ENCODE data around the gene CACNA1E. TPM values are rescaled to one million over a fixed set of nuclear protein-coding genes. Genes with fewer than 3 reads are reported as not detected.
A peak's percentile ranks its signal among the peaks of the same experiment; 100 is the strongest.
"Not testable (repeated sequence)": the region's sequence is repeated elsewhere in the genome, so short reads cannot be mapped to it uniquely, and the experiment has no call there.

The CACNA1E gene
- total RNA-seq, 1 experiment from 2014 or later = not detected

DNA sequence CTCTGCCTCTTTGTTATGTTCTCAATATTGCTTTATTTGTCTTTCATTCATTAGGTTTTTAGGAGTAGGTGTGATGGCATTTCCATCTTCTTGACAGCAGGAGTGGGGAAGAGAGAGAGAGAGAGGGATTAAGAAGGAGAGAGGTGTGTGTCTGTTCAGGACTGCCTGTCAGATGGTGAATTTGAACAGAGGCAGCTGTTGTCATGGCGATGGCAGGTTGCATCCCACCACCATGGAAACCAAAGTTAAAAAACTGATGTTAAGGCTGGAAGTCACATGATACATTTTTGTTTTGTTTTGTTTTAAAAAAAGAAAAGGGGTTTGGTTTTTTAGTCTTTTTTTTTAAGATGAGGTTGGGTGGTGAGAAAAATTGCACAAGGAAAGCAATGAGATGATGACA lies 18.3 kb downstream of the CACNA1E start:
- no peak for DNase-seq
- no peaks in the 10 kb centered on the region for H3K36me3 ChIP-seq
- no peaks in the 10 kb centered on the region for H3K9me3 ChIP-seq
- peaks cover 4% of the 10 kb centered on the region; the same call in 1 of the 2 replicates for H3K27me3 ChIP-seq
- H3K4me3 ChIP-seq = no peak overlapping the region

DNA sequence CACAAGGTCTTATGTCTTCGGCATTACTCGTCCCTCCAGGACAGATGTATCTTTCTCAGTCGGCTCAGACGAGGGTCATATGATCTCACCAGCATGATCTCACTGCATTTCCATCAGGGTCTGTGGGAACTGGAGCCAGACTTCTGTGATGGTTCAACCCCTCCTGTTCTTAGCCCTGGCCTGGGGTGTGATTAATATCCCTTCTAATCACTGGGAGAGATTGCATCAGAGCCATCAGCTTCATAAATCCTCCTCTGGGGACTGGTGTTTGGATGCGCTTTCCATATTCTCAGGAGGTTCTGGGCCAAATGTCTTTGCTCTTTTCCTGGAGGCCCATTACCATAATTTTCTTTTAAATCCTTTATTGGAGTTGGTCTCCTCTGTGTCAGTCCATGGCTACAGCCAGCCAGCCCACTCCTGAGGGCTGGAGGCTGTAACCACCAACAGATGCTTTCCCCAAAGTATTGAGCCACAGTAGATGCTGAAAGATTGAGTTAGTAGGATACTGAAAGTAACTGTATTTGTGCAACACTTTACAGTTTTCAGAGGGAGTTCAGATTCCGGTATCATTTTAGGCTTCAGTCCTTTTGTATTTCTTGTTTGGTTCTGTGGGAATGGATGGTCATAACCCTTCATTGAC lies 20.0 kb downstream of the CACNA1E start:
- no peak for DNase-seq
- H3K4me3 ChIP-seq = no peak overlapping the region
- 0 out of 2 replicates have a peak, but pooled peaks cover 4% of the 10 kb centered on the region for H3K27me3 ChIP-seq
- H3K9me3 ChIP-seq = no peaks in the 10 kb centered on the region
- H3K36me3 ChIP-seq = no peaks in the 10 kb centered on the region

DNA sequence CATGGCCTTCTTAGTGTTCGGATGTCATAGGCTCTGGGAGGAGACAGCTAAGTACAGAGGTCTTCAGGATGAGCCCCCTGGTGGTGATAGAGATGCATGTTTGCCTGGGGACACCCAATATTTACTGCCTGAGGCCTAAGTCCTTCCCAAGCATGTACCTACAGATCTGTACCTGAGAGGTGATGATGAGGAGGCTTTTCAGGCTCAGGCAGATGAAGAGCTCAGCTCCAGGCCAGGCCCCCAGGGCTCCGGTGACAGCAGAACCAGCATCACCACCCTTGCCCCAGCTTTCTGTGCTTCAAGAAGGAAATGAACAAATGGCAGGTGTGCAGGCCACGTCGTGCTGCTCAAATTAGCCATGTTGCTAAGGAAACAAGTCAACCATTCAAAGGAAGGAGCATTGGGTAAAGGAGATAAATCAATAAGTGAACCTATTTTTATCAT lies 21.1 kb downstream of the CACNA1E start:
- DNase-seq = no peak
- no peaks in the 10 kb centered on the region for H3K27me3 ChIP-seq
- no peaks in the 10 kb centered on the region for H3K36me3 ChIP-seq
- H3K9me3 ChIP-seq = no peaks in the 10 kb centered on the region
- no peak overlapping the region for H3K4me3 ChIP-seq

DNA sequence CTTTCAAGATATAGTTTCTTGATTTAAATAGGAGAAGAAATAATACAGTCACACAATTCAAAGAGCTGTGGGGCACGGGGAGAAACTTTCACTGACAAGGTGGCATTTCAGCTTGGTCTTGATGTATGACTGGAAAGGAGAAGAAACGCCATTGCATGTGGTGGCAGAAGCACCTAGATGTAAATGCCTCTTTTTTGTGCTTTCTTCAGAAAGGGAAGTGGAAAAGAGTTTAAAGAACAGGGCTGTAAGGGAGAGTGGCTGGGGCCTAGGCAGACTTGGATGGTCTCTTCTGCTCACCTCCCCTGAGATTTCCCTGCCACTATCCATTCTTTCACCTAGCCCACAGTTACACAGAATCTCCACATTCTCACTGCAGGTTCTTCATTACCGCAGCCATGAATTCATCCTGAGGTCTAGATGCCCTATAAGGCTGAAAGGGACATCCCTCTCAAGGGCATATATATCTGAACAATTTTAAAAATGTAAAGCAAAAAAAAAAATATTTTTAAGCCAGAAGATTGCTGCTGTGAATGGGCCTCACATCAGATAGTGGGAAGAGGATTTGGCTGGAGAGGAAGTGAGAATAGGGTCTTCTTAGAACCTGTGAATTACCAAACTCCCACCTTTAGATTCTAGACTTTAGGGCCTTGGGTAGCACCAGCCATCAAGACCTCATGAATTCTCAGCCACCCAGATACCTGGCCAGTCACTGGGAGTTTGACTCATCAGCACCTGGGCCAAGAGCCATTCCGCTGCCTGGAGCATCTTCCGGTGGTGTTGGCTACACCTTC lies 23.4 kb downstream of the CACNA1E start:
- Histone ChIP-seq H3K4me3 (no peak overlapping the region), H3K27me3 (no peaks in the 10 kb centered on the region), H3K9me3 (no peaks in the 10 kb centered on the region), H3K36me3 (no peaks in the 10 kb centered on the region)
- no peak for DNase-seq

DNA sequence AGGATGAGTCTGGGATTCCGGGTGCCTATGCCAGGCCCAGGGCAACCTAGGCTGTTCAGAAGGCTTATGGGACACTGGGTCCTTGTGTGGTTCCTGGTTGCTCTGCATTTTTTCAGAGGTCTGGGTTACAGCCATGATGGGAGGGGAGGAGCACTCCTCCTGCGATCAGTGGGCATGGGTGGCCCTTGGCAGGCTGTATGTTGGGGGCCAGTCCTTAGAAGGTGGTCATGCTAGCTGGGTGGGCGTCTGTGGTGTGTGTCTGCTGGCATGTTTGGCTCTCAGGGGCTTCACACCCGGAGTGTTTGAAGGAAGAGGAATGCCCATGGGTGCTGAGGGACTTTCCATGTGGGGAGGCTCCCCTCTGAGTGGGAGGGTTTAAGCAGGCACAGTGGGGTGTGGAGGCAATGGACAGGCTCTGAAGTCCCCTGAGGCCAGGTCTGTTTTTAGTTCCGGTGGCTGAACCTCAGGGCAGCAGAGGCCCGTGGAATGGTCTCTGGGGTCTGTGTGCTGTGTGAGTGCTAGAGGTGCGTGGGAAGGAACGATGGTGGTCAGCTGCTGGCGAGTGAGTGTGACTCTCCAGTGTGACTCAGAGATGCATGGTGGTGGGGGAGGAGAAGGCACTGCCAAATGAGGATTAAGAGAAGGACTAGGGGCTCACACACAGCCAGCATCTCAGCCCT lies 25.3 kb downstream of the CACNA1E start:
- DNase-seq = peak; percentile 28
- Histone ChIP-seq H3K36me3 (no peaks in the 10 kb centered on the region), H3K4me3 (no peak overlapping the region), H3K9me3 (no peaks in the 10 kb centered on the region), H3K27me3 (no peaks in the 10 kb centered on the region)

DNA sequence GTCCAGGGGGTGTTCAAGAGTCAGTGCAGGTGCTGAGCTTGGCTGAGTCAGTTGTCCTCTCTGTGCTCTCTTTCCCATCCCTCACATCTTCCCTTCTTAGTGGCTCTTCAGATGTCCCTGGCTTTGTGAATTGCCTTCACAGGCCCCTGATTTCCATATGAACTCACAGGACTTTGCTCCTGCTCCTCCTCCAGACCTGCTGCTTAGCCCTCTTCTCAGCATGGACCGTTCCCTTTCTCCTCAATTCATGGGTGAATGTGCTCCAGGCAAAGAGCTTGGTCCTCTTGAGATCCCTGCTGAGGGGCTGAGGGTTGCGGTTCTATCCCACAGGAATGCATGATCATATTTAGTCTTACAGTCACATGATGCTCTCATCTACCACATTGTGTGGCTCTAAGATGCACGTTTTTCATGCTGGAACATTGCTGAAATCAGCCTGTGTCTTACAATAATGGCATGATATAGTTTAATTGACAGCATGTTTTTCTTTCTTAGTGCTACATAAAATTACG lies 30.5 kb downstream of the CACNA1E start:
- H3K27me3 ChIP-seq = no peaks in the 10 kb centered on the region
- no peaks in the 10 kb centered on the region for H3K36me3 ChIP-seq
- no peak overlapping the region for H3K4me3 ChIP-seq
- no peak for DNase-seq
- H3K9me3 ChIP-seq = no peaks in the 10 kb centered on the region

DNA sequence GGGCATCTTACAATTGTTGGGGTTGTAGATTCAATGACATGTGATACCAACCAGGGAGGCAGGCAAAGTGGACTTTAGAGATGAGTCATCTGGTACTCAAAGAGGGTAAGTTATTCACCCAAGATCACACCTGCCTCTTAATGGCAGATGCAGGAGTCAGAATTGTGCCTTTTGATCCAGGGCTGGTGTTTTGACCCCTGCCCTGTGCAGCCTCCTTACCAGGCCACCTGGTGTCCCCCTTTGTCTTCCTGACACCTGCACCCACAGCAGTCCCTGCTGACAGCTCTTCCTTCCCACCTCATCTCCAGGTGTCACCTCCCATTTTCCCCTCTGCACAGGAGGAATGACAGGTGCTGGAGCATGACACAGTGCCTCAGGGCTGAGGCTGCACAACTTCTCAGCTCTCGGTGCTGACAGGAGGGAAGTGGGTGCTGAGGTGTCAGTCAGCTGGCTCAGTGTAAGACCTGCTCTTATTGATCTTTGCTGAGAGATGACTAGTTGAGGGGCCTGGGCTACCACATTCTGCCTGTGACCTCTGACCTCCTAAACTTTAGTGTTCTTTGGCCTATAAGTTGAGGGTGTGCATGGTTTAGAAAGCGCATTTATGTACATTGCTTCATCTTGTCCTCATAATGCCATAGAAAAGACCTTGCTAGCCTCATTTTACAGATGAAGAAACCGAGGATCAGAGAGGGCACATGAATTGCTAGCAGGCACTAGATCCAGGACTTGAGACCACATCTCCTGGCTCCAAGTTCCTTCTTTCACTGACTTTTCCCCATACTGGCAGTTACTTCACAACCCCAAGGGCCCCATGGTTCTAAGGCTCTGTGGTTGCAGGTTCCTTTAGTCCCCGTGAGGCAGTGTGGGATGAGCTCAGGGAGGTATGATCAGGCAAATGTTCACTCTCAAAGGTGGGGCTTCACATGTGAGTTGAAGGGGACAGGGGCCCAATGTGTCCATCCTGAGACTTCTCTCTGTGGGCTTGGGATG lies 31.3 kb downstream of the CACNA1E start:
- Histone ChIP-seq H3K4me3 (no peak overlapping the region), H3K27me3 (no peaks in the 10 kb centered on the region), H3K9me3 (no peaks in the 10 kb centered on the region), H3K36me3 (no peaks in the 10 kb centered on the region)
- no peak for DNase-seq

DNA sequence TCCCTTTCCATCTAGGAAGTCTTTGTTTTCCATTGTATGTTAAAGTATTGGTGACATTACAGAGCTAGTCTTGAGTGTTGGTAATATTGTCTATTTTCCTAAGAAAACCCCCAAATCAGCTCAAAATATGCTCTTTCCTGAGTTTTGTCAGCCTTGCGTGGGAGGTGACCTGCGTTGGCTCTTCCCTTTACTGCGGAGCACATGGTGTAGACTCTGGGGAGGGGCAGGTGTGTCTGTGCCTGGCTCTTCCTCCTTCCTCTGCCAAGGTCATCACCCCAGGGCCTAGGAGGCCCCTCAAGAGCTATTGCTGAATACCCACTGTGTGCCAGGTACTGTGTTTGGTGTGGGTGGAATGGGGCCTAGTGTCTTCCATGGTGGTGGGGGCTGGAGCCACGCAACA lies 33.4 kb downstream of the CACNA1E start:
- Histone ChIP-seq H3K36me3 (no peaks in the 10 kb centered on the region), H3K4me3 (no peak overlapping the region), H3K27me3 (no peaks in the 10 kb centered on the region), H3K9me3 (no peaks in the 10 kb centered on the region)
- DNase-seq = no peak

DNA sequence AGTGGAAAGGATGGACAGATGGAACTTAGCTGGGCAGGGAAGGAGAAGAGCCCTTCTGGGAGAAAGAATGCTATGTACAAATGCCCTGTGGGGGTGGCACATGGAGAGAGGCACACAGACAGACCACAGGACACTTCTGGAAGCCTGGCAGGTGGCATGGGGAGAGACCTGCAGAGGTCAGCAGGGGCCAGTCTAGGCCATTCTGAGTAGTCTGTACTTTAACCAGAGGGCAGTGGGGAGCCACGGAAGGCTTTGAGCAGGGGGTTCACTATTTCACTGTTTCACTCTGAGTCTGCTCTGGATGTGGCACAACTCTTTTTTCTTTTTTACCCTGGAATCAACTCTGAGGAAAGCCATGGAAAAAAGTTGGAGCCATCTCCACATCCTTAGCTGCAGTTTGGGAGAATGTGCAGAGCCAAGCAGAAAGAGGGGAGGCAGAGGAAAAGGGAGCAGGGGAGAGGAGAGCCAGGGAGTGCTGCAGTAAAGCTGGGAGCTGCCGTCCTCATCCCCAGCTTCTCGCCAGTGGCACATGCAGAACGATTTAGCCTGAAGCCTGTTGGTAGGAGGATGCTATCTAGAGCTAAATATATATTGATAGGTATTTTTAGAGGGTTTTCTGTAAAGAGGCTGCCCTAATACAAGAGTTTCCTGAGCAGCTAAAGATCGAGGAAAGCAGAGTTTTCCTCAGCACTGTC lies 34.0 kb downstream of the CACNA1E start:
- Histone ChIP-seq H3K9me3 (no peaks in the 10 kb centered on the region), H3K4me3 (no peak overlapping the region), H3K36me3 (no peaks in the 10 kb centered on the region), H3K27me3 (no peaks in the 10 kb centered on the region)
- DNase-seq = no peak

DNA sequence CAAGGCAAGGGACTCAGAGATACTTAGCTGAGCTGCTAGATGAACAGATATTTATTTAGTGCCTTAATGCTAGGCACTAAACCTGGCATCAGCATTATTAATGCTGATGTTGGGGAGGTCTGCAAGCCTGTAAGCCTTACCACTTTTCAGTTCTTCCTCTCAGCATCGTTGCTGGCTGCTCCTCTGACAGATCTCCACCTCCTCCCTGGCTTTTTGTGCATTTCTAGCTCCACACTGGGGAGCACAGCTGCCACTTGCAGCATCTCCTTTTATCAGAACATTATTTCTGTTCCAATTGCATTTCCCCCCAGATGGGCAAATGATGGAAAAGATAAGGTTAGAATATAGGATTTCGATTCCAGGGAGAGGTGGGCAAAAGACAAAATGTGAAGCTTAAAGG lies 34.8 kb downstream of the CACNA1E start:
- no peaks in the 10 kb centered on the region for H3K9me3 ChIP-seq
- DNase-seq = no peak
- H3K36me3 ChIP-seq = no peaks in the 10 kb centered on the region

DNA sequence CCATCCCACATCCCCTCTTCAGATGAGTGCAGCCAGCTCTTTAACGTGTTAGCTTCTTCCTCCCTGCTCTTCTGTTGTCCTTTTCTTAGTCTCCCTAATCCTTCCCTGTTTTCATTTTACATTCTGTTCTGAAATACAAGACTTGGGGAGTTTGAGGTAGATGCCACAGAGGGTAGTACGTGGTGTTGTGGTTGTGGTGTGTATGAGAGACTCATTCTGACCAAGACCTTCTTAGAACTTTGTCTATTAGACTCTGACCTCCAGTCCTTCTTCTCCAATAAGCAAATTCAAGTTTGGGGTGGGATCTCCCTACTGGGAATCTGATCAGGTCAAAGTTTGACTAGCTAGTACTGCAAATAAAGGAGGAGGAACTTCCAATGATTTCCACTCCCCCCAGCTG lies 39.5 kb downstream of the CACNA1E start:
- no peak for DNase-seq
- H3K36me3 ChIP-seq = no peaks in the 10 kb centered on the region
- H3K27me3 ChIP-seq = no peaks in the 10 kb centered on the region
- H3K9me3 ChIP-seq = no peaks in the 10 kb centered on the region
- no peak overlapping the region for H3K4me3 ChIP-seq

More for the DNA sequence above, 34.8 kb downstream of the CACNA1E start:
- no peaks in the 10 kb centered on the region for H3K27me3 ChIP-seq
- no peak overlapping the region for H3K4me3 ChIP-seq

DNA sequence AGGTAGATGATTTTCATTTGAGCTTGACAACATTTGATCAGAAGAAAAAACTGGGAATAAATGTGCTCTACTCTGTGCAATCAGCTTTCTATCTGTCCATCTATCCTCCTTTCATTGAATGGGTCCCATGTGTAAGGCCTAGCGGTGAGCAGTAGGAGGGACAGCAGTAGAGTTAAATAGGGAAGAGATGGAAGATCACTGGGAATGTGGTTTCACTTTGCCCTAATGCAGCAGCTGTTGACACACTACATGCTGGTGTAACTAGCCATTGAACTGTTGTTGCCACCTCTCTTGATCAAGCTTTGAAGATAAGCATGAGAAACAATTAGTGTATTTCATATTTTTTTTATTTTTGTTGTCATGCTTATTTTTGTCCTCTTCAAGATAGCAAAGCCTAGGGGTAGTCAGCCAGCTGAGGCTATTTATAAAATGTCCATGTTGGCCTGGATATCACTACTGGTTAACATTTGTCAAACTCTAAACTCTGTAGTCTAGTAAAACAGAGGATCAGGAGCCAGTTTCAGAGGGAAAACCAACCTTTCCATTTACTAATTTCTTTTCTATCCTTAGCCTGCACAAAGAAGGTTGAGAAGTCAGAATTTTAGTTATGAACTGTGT lies 41.9 kb downstream of the CACNA1E start:
- Histone ChIP-seq H3K9me3 (no peaks in the 10 kb centered on the region), H3K4me3 (no peak overlapping the region), H3K27me3 (no peaks in the 10 kb centered on the region), H3K36me3 (no peaks in the 10 kb centered on the region)
- DNase-seq = no peak

DNA sequence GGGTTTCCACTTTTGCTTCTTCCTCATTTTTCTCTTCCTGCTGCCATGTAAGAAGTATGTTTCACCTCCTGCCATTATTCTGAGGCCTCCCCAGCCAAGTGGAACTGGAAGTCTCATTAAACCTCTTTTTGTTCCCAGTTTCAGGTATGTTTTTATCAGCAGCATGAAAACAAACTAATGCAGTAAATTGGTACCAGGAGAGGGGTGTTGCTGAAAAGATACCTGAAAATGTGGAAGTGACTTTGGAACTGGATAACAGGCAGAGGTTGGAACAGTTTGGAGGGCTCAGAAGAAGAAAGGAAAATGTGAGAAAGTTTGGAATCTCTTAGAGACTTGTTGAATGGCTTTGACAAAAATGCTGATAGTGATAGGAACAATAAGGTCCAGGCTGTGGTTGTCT lies 44.9 kb downstream of the CACNA1E start:
- H3K9me3 ChIP-seq, H3K4me3 ChIP-seq, H3K27me3 ChIP-seq, H3K36me3 ChIP-seq, DNase-seq: not testable (repeated sequence)

DNA sequence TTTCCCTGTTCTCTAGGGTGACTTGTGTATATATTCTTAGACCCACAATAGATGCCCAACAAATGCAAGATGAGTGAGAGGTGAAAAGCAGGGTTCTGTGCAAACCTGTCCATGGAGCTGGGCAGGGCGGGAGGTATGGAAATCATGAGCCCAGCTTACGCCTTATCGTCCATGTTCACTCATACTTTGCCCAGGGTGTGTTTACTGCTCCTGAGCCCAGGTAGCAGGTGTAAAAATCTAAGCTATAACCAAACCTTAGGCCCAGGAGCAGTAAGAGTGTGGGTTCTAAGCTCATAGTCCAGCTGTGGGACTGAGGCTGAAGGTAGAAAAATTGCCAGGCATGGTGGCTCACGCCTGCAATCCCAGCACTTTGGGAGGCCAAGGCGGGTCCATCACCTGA lies 48.1 kb downstream of the CACNA1E start:
- DNase-seq = no peak
- H3K9me3 ChIP-seq = no peaks in the 10 kb centered on the region
- no peaks in the 10 kb centered on the region for H3K36me3 ChIP-seq
- H3K4me3 ChIP-seq = no peak overlapping the region
- peaks cover 9% of the 10 kb centered on the region for H3K27me3 ChIP-seq

DNA sequence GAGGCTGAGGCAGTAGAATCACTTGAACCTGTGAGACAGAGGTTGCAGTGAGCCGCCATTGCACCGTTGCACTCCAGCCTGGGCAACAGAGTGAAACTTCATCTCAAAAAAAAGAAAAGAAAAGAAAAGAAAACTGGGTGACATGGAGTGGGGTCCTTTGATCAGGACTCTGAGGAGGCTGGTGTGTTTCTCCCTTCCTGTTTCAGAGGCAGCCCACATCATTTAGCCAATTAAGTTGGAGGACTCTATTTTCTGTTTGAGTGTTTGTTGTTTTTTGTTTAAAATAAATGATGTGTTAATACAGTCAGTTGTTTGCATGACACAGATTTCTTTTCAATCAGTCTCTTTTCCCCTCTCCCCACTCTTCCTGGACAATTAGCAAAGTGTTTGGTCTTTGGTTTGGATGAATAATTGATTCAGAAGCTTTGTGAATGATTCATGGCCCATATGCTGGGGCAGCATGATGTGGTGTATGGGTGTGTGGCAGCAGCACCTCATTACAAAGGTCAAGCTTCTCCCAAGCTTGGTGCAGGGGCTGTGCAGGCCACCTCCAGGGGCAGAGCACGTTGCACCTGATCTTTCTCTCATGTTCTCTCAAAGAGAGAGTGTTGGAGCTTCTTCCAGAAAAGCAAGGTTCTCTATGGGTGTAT lies 48.8 kb downstream of the CACNA1E start:
- Histone ChIP-seq H3K36me3 (no peaks in the 10 kb centered on the region), H3K4me3 (no peak overlapping the region), H3K27me3 (peaks cover 9% of the 10 kb centered on the region), H3K9me3 (no peaks in the 10 kb centered on the region)
- DNase-seq = no peak

All from MG63 (cell line).